HEK293 (cell line): ENCODE data around the gene IL15RA.
A peak's percentile ranks its signal among the peaks of the same experiment; 100 is the strongest.

Experiments used
- CTCF ChIA-PET: fragments of 350-600 bp; formaldehyde crosslinking; extraction: SDS; loops from one replicate; lab custom pipeline; 2021; ENCODE audit warnings: antibody characterized with exemption; lab: Yijun Ruan, JAX
- POLR2A ChIA-PET: fragments of 300-600 bp; formaldehyde crosslinking; extraction: SDS; loops from one replicate; lab custom pipeline; 2020; ENCODE audit warnings: antibody characterized with exemption, inconsistent platforms; lab: Yijun Ruan, JAX
- H3K27ac ChIP-seq: fragments of 200-500 bp; sonication (Bioruptor generic); 2 replicates; pipeline ENCODE4 v1.5.1; 2014; ENCODE audit warnings: low read depth, low read length, control low read depth, inconsistent platforms; ENCODE audit errors: extremely low read depth
- H3K36me3 ChIP-seq, 2 experiments: fragments of 200-500 bp in 1 of 2; sonication (Bioruptor generic) in 1 of 2; 1 replicate in 1 of 2; 2 replicates in 1 of 2; pipeline ENCODE4 v1.5.1; 2014 to 2017; ENCODE audit warnings: inconsistent platforms in 2 of 2, low read length in 2 of 2; ENCODE audit not compliant: control insufficient read depth in 2 of 2, insufficient read depth in 1 of 2
- H3K4me1 ChIP-seq: fragments of 200-500 bp; sonication (Bioruptor generic); 2 replicates; pipeline ENCODE4 v1.5.1; 2014; ENCODE audit warnings: mild to moderate bottlenecking, low read length, inconsistent platforms; ENCODE audit not compliant: control insufficient read depth, insufficient read depth
- H3K4me3 ChIP-seq: 2 replicates; pipeline ENCODE4 v1.5.1; 2011; ENCODE audit warnings: low read depth, mild to moderate bottlenecking, control low read depth, low read length, moderate library complexity
- H3K9me3 ChIP-seq: fragments of 200-500 bp; sonication (Bioruptor generic); 2 replicates; pipeline ENCODE4 v1.5.1; 2014; ENCODE audit warnings: low read depth, low read length, inconsistent platforms; ENCODE audit not compliant: control insufficient read depth, insufficient read depth
- GLIS1 ChIP-seq: fragments of 450-650 bp; formaldehyde crosslinking; IDR thresholded peaks from 2 replicates; pipeline ENCODE4 v1.5.1; 2016; ENCODE audit warnings: missing biosample characterization, missing genetic modification characterization
- IKZF3 ChIP-seq: fragments of 450-650 bp; IDR thresholded peaks from 2 replicates; pipeline ENCODE4 v1.5.0; 2018; ENCODE audit warnings: missing biosample characterization, mild to moderate bottlenecking, missing genetic modification characterization, moderate library complexity
- OSR2 ChIP-seq: fragments of 450-650 bp; formaldehyde crosslinking; IDR thresholded peaks from 2 replicates; pipeline ENCODE4 v1.5.1; 2016; ENCODE audit warnings: missing biosample characterization, missing genetic modification characterization
- PATZ1 ChIP-seq: fragments of 450-650 bp; formaldehyde crosslinking; IDR thresholded peaks from 2 replicates; pipeline ENCODE4 v1.5.1; 2016; ENCODE audit warnings: missing biosample characterization, missing genetic modification characterization
- PRDM4 ChIP-seq: fragments of 450-650 bp; formaldehyde crosslinking; IDR thresholded peaks from 2 replicates; pipeline ENCODE4 v1.5.1; 2017; ENCODE audit warnings: missing biosample characterization, missing genetic modification characterization
- ZBTB17 ChIP-seq: fragments of 450-650 bp; formaldehyde crosslinking; IDR thresholded peaks from 2 replicates; pipeline ENCODE4 v1.5.1; 2016; ENCODE audit warnings: missing biosample characterization, missing genetic modification characterization
- ZBTB20 ChIP-seq: fragments of 450-650 bp; formaldehyde crosslinking; IDR thresholded peaks from 2 replicates; pipeline ENCODE4 v1.5.1; 2016; ENCODE audit warnings: missing biosample characterization, missing genetic modification characterization
- ZBTB48 ChIP-seq: fragments of 450-650 bp; formaldehyde crosslinking; IDR thresholded peaks from 2 replicates; pipeline ENCODE4 v1.5.1; 2016; ENCODE audit warnings: missing biosample characterization, missing genetic modification characterization
- ZNF341 ChIP-seq: fragments of 450-650 bp; formaldehyde crosslinking; IDR thresholded peaks from 2 replicates; pipeline ENCODE4; 2016; ENCODE audit warnings: low read depth, missing biosample characterization, missing genetic modification characterization
- ZNF513 ChIP-seq: fragments of 450-650 bp; IDR thresholded peaks from 2 replicates; pipeline ENCODE4 v1.5.1; 2018; ENCODE audit warnings: missing biosample characterization, missing genetic modification characterization
- ZNF600 ChIP-seq: fragments of 450-650 bp; formaldehyde crosslinking; IDR thresholded peaks from 2 replicates; pipeline ENCODE4 v1.5.1; 2016; ENCODE audit warnings: missing biosample characterization, missing genetic modification characterization
- ZNF76 ChIP-seq: fragments of 450-650 bp; formaldehyde crosslinking; IDR thresholded peaks from 2 replicates; pipeline ENCODE4; 2016; ENCODE audit warnings: low read depth, missing biosample characterization, missing genetic modification characterization, borderline replicate concordance
- TF ChIP-seq, protein P1 (sequence below): fragments of 450-650 bp; formaldehyde crosslinking; IDR thresholded peaks from 2 replicates; pipeline ENCODE4 v1.5.1; 2016; ENCODE audit warnings: missing biosample characterization, missing genetic modification characterization
- TF ChIP-seq, protein P2 (sequence below): fragments of 450-650 bp; formaldehyde crosslinking; IDR thresholded peaks from 2 replicates; pipeline ENCODE4 v1.5.1; 2016; ENCODE audit warnings: missing biosample characterization, missing genetic modification characterization
- TF ChIP-seq, protein P3 (sequence below): fragments of 450-650 bp; formaldehyde crosslinking; IDR thresholded peaks from 2 replicates; pipeline ENCODE4 v1.5.1; 2016; ENCODE audit warnings: missing biosample characterization, missing genetic modification characterization
- TF ChIP-seq, protein P4 (sequence below): fragments of 450-650 bp; formaldehyde crosslinking; IDR thresholded peaks from 2 replicates; pipeline ENCODE4 v1.5.1; 2016; ENCODE audit warnings: missing biosample characterization, missing genetic modification characterization

IL15RA gene

GRCh38 chr10:5976512-5977470 lies 552 bp downstream of the IL15RA start:
- ChIA-PET CTCF (interaction anchor here (0.6 to 1.0 kb wide), 4 partner anchors 37 to 425 kb away, joined by 3 read pairs; no protein-coding TSS in a partner anchor), POLR2A (interaction anchor here (1.5 kb wide), 1 partner anchor 292 kb away, joined by 3 read pairs; the partner anchor contains the start of gene TASOR2)
- Histone ChIP-seq H3K36me3 (no peaks in the 10 kb centered on the region), H3K9me3 (no peaks in the 10 kb centered on the region), H3K27ac (peak overlapping the region; percentile 51; the same call in 1 of the 2 replicates), H3K4me1 (peaks cover 2% of the 10 kb centered on the region; the same call in 1 of the 2 replicates), H3K4me3 (peak overlapping the region; percentile 86)
- TF ChIP-seq, protein P1, sequence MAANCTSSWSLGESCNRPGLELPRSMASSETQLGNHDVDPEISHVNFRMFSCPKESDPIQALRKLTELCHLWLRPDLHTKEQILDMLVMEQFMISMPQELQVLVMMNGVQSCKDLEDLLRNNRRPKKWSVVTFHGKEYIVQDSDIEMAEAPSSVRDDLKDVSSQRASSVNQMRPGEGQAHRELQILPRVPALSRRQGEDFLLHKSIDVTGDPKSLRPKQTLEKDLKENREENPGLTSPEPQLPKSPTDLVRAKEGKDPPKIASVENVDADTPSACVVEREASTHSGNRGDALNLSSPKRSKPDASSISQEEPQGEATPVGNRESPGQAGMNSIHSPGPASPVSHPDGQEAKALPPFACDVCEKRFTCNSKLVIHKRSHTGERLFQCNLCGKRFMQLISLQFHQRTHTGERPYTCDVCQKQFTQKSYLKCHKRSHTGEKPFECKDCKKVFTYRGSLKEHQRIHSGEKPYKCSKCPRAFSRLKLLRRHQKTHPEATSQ (tag by site-specific recombination): 0 out of 2 replicates have a peak, but pooled peaks have one; percentile 15
- TF ChIP-seq ZNF76 (tag by site-specific recombination): 0 out of 2 replicates have a peak, but pooled peaks have one; percentile 51
- TF ChIP-seq, protein P2, sequence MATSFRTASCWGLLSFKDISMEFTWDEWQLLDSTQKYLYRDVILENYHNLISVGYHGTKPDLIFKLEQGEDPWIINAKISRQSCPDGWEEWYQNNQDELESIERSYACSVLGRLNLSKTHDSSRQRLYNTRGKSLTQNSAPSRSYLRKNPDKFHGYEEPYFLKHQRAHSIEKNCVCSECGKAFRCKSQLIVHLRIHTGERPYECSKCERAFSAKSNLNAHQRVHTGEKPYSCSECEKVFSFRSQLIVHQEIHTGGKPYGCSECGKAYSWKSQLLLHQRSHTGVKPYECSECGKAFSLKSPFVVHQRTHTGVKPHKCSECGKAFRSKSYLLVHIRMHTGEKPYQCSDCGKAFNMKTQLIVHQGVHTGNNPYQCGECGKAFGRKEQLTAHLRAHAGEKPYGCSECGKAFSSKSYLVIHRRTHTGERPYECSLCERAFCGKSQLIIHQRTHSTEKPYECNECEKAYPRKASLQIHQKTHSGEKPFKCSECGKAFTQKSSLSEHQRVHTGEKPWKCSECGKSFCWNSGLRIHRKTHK: no peak
- peak; percentile 10; the same call in 1 of the 2 replicates for TF ChIP-seq ZNF341 (tag by site-specific recombination)
- TF ChIP-seq ZNF600 (tag by site-specific recombination): 0 out of 2 replicates have a peak, but pooled peaks have one; percentile 40
- TF ChIP-seq OSR2: no peak; the same call in 1 of the 2 replicates
- TF ChIP-seq PRDM4 (tag by site-specific recombination): peak; percentile 64
- TF ChIP-seq, protein P3, sequence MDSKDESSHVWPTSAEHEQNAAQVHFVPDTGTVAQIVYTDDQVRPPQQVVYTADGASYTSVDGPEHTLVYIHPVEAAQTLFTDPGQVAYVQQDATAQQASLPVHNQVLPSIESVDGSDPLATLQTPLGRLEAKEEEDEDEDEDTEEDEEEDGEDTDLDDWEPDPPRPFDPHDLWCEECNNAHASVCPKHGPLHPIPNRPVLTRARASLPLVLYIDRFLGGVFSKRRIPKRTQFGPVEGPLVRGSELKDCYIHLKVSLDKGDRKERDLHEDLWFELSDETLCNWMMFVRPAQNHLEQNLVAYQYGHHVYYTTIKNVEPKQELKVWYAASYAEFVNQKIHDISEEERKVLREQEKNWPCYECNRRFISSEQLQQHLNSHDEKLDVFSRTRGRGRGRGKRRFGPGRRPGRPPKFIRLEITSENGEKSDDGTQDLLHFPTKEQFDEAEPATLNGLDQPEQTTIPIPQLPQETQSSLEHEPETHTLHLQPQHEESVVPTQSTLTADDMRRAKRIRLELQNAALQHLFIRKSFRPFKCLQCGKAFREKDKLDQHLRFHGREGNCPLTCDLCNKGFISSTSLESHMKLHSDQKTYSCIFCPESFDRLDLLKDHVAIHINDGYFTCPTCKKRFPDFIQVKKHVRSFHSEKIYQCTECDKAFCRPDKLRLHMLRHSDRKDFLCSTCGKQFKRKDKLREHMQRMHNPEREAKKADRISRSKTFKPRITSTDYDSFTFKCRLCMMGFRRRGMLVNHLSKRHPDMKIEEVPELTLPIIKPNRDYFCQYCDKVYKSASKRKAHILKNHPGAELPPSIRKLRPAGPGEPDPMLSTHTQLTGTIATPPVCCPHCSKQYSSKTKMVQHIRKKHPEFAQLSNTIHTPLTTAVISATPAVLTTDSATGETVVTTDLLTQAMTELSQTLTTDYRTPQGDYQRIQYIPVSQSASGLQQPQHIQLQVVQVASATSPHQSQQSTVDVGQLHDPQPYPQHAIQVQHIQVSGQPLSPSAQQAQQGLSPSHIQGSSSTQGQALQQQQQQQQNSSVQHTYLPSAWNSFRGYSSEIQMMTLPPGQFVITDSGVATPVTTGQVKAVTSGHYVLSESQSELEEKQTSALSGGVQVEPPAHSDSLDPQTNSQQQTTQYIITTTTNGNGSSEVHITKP: peak; percentile 51
- TF ChIP-seq GLIS1 (tag by site-specific recombination): peak; percentile 13; the same call in 1 of the 2 replicates
- TF ChIP-seq ZBTB17: peak; percentile 68
- no peak; the same call in 1 of the 2 replicates for TF ChIP-seq IKZF3
- TF ChIP-seq ZBTB48 (tag by site-specific recombination): 0 out of 2 replicates have a peak, but pooled peaks have one; percentile 14
- TF ChIP-seq PATZ1: peak; percentile 56
- TF ChIP-seq ZNF513: 0 out of 2 replicates have a peak, but pooled peaks have one; percentile 11
- TF ChIP-seq, protein P4, sequence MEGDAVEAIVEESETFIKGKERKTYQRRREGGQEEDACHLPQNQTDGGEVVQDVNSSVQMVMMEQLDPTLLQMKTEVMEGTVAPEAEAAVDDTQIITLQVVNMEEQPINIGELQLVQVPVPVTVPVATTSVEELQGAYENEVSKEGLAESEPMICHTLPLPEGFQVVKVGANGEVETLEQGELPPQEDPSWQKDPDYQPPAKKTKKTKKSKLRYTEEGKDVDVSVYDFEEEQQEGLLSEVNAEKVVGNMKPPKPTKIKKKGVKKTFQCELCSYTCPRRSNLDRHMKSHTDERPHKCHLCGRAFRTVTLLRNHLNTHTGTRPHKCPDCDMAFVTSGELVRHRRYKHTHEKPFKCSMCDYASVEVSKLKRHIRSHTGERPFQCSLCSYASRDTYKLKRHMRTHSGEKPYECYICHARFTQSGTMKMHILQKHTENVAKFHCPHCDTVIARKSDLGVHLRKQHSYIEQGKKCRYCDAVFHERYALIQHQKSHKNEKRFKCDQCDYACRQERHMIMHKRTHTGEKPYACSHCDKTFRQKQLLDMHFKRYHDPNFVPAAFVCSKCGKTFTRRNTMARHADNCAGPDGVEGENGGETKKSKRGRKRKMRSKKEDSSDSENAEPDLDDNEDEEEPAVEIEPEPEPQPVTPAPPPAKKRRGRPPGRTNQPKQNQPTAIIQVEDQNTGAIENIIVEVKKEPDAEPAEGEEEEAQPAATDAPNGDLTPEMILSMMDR (tag by site-specific recombination): peak; percentile 34
- TF ChIP-seq ZBTB20 (tag by site-specific recombination): peak; percentile 46; the same call in 1 of the 2 replicates
